Right lobe of liver (tissue), 4 donors: ENCODE measurements around the gene CDYL.

Experiments
- CTCF ChIP-seq, 4 donors: fragments of 200-600 bp in 3 of 4; fragments of 450-650 bp in 1 of 4; IDR thresholded peaks; one replicate each; pipeline versions ENCODE4 v1.5.1 to v1.8.0; 2016 to 2022; ENCODE audit warnings: antibody characterized with exemption in 4 of 4, mild to moderate bottlenecking in 2 of 4
- POLR2A ChIP-seq: fragments of 450-650 bp; IDR thresholded peaks from one replicate; pipeline ENCODE4 v1.6.1; 2017; ENCODE audit warnings: antibody characterized with exemption, mild to moderate bottlenecking
- donor health status: DM: no; HTN: no; CAD: no.
- donor health status: DM: no; HTN: no; CAD: no.
- donor health status: DM: no; HTN: yes; CAD: no.

GRCh38 chr6:4932228-4932903 is 156.2 kb downstream of the CDYL start:
- TF ChIP-seq POLR2A, result no peak
- TF ChIP-seq CTCF (IDR thresholded peaks at IDR 0.05), result no peak
